ENCODE measurements around the gene UMODL1.
"Not testable (repeated sequence)": the region's sequence is repeated elsewhere in the genome, so short reads cannot be mapped to it uniquely, and the experiment has no call there.

Gene UMODL1

GRCh38 chr21:42172596-42173483 lies 101.7 kb downstream of the UMODL1 start:
- TF ChIP-seq CTCF (IDR thresholded peaks at IDR 0.05; ENCODE audit: low read depth, low read length): no peak

GRCh38 chr21:42174173-42174572 lies 103.1 kb downstream of the UMODL1 start:
- DNase-seq (ENCODE audit: extremely low read depth, low read depth): no peak
- TF ChIP-seq CTCF (IDR thresholded peaks at IDR 0.05; ENCODE audit: low read depth, low read length): no peak

More at GRCh38 chr21:42172596-42173483, 101.7 kb downstream of the UMODL1 start:
- no peak for DNase-seq (ENCODE audit: extremely low read depth, low read depth)

- no peak for TF ChIP-seq CTCF (IDR thresholded peaks at IDR 0.05; ENCODE audit: low read depth, low read length)
- DNase-seq (ENCODE audit: extremely low read depth, low read depth): no peak
These were observed 104.1 kb downstream of the UMODL1 start for GRCh38 chr21:42175110-42175710.

GRCh38 chr21:42176859-42177258 lies 105.7 kb downstream of the UMODL1 start:
- DNase-seq (ENCODE audit: extremely low read depth, low read depth): no peak
- no peak for TF ChIP-seq CTCF (IDR thresholded peaks at IDR 0.05; ENCODE audit: low read depth, low read length)

- no peak for TF ChIP-seq CTCF (IDR thresholded peaks at IDR 0.05; ENCODE audit: low read depth, low read length)
- no peak for DNase-seq (ENCODE audit: extremely low read depth, low read depth)
These were observed 108.2 kb downstream of the UMODL1 start for GRCh38 chr21:42179316-42179715.

- DNase-seq (ENCODE audit: extremely low read depth, low read depth): not testable (repeated sequence)
These were observed 108.9 kb downstream of the UMODL1 start for GRCh38 chr21:42180001-42180400.

GRCh38 chr21:42182713-42183371 lies 111.7 kb downstream of the UMODL1 start:
- no peak for DNase-seq (ENCODE audit: extremely low read depth, low read depth)
- TF ChIP-seq CTCF (IDR thresholded peaks at IDR 0.05; ENCODE audit: low read depth, low read length): no peak

Measured in AG09319 (cell line).